Smooth muscle cell (in vitro differentiated cells): Measurements from ENCODE around the gene HMG20A. TPM values are rescaled to one million over a fixed set of nuclear protein-coding genes. Genes with fewer than 3 reads are reported as not detected.

ENCODE experiments used
- DNase-seq: peaks from one replicate; lab custom pipeline; 2025; ENCODE audit not compliant: unreplicated experiment; lab: John Stamatoyannopoulos, UW
- H2AFZ ChIP-seq: fragments of 200-600 bp; sonication (generic); 2 replicates; pipeline ENCODE4 v1.6.0; 2016; ENCODE audit warnings: antibody characterized with exemption, low read depth, mild to moderate bottlenecking
- H3F3A ChIP-seq: fragments of 200-600 bp; sonication (generic); 2 replicates; pipeline ENCODE4 v1.6.0; 2017; ENCODE audit warnings: antibody characterized with exemption, low read depth
- H3K27ac ChIP-seq: fragments of 200-600 bp; sonication (generic); 2 replicates; pipeline ENCODE4 v1.5.1; 2016; ENCODE audit warnings: low read depth, mild to moderate bottlenecking
- H3K27me3 ChIP-seq: fragments of 200-600 bp; sonication (generic); 2 replicates; pipeline ENCODE4 v1.6.1; 2016; ENCODE audit warnings: low read depth, mild to moderate bottlenecking
- H3K36me3 ChIP-seq: fragments of 200-600 bp; sonication (generic); 2 replicates; pipeline ENCODE4 v1.5.1; 2016; ENCODE audit warnings: low read depth
- H3K4me1 ChIP-seq: fragments of 200-600 bp; sonication (generic); 2 replicates; pipeline ENCODE4 v1.5.1; 2016; ENCODE audit warnings: low read depth
- H3K4me2 ChIP-seq: fragments of 200-600 bp; sonication (generic); 2 replicates; pipeline ENCODE4 v1.6.0; 2016; ENCODE audit warnings: mild to moderate bottlenecking
- H3K4me3 ChIP-seq: fragments of 200-600 bp; sonication (generic); 2 replicates; pipeline ENCODE4 v1.5.1; 2016; ENCODE audit warnings: mild to moderate bottlenecking
- H3K79me2 ChIP-seq: fragments of 200-600 bp; sonication (generic); 2 replicates; pipeline ENCODE4 v1.6.0; 2016; ENCODE audit warnings: low read depth, mild to moderate bottlenecking
- H3K9ac ChIP-seq: fragments of 200-600 bp; sonication (generic); 2 replicates; pipeline ENCODE4 v1.6.0; 2016; ENCODE audit warnings: low read depth
- H3K9me3 ChIP-seq: fragments of 200-600 bp; sonication (generic); replicated peaks from 2 replicates; pipeline ENCODE4 v1.5.1; 2016; ENCODE audit warnings: low read depth
- H4K20me1 ChIP-seq: fragments of 200-600 bp; sonication (generic); 2 replicates; pipeline ENCODE4 v1.6.0; 2016; ENCODE audit warnings: low read depth
- WGBS: methylation state at CpG from one replicate; pipeline ENCODE4 v1.1.7; 2016; ENCODE audit warnings: low lambda C conversion rate; 5-methylcytosine and 5-hydroxymethylcytosine counted together
- polyA plus RNA-seq: library from polyadenylated mRNA; unstranded; fragments of >200 nt; fragmentation: Nextera tagmentation; extraction: Ambion mirVana; gene quantifications from 2 replicates; pipeline ENCODE4 v1.2.1, GENCODE V29; 2016
- total RNA-seq: library from RNA; depleted of rRNA; stranded (reverse); fragments of >200 nt; gene quantifications from 2 replicates; pipeline ENCODE4 v1.2.3, GENCODE V29; 2014
- TF ChIP-seq, protein P1 (sequence below): fragments of 200-600 bp; sonication (generic); IDR thresholded peaks from 2 replicates; pipeline ENCODE4 v1.5.1; 2017; ENCODE audit warnings: borderline replicate concordance, mild to moderate bottlenecking, antibody characterized with exemption; ENCODE audit not compliant: insufficient read depth, poor library complexity, severe bottlenecking

HMG20A gene
- total and polyA plus RNA-seq, 2 experiments from 2014 or later, result 20.5 to 40.3 TPM

DNA sequence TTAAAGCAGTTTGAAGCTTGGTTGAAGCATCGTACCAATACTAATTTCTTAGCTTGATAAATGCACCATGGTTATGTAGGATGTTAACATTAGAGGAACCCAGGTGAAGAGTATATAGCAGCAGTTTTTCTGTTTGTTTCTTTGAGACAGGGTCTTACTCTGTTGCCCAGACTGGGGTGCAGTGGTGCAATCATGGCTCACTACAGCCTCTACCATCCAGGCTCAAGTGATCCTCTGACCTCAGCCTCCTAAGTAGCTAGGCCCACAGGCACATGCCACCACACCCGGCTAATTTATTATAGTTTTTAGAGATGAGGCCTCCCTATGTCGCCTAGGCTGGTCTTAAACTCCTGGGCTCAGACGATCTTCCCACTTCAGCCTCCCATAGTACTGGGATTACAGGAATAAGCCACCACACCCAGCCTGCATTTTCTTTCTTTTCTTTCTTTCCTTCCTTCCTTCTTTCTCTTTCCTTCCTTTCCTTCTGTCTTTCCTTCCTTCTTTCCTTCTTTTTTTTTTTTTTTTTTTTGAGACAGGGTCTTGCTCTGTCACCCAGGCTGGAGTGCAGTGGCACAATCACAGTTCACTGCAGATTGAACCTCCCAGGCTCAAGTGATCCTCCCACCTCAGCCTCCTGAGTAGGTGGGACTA lies 6.9 kb upstream of the HMG20A start:
- peaks cover 100% of the 10 kb centered on the region for H3K79me2 ChIP-seq
- peaks cover 4% of the 10 kb centered on the region for H3F3A ChIP-seq
- no peak for DNase-seq
- no peaks in the 10 kb centered on the region for H3K9me3 ChIP-seq
- no peaks in the 10 kb centered on the region for H3K27me3 ChIP-seq
- no peak overlapping the region for H3K4me2 ChIP-seq
- no peak overlapping the region for H3K4me3 ChIP-seq
- WGBS, result 94% methylated on average over 4 of the region's 4 CpGs
- no peaks in the 10 kb centered on the region for H3K36me3 ChIP-seq
- no peak overlapping the region for H3K9ac ChIP-seq
- peaks cover 87% of the 10 kb centered on the region for H4K20me1 ChIP-seq
- no peak overlapping the region for H2AFZ ChIP-seq
- peaks cover 22% of the 10 kb centered on the region for H3K4me1 ChIP-seq
- TF ChIP-seq, protein P1, sequence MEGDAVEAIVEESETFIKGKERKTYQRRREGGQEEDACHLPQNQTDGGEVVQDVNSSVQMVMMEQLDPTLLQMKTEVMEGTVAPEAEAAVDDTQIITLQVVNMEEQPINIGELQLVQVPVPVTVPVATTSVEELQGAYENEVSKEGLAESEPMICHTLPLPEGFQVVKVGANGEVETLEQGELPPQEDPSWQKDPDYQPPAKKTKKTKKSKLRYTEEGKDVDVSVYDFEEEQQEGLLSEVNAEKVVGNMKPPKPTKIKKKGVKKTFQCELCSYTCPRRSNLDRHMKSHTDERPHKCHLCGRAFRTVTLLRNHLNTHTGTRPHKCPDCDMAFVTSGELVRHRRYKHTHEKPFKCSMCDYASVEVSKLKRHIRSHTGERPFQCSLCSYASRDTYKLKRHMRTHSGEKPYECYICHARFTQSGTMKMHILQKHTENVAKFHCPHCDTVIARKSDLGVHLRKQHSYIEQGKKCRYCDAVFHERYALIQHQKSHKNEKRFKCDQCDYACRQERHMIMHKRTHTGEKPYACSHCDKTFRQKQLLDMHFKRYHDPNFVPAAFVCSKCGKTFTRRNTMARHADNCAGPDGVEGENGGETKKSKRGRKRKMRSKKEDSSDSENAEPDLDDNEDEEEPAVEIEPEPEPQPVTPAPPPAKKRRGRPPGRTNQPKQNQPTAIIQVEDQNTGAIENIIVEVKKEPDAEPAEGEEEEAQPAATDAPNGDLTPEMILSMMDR, result no peak
- no peak overlapping the region for H3K27ac ChIP-seq

DNA sequence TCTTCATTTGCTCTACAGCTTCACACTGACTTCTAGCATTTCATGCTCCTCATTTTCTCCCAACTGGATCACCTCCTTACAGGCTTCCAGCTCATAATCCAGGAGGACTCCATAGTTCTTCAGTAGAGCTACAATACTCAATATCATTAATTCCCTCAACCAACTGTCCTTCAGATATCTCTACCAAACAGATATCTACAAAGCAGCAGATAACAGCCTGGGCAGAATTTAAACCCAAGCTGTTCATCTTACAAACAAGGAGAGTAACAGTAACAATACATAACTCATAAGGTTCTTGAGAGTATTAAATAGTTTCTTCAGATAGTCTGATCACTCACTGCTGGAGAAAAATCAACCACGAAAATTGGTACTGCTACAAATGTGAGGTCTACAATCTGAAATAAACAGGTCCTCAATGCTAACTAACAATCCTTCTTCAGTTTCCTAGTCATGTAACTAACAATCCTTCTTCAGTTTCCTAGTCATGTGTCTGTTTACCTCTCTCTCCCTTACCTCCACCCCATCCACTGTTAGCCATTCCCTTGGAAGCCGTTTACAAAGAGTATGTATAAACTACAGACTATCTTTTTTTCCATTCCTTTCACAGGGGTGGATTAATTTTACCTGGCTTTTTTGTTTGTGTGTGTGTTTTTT lies 5.8 kb upstream of the HMG20A start:
- Histone ChIP-seq H3K9me3 (no peaks in the 10 kb centered on the region), H3K9ac (no peak overlapping the region), H3K27me3 (no peaks in the 10 kb centered on the region), H3K4me2 (no peak overlapping the region), H3K79me2 (peaks cover 95% of the 10 kb centered on the region), H3K4me1 (peaks cover 22% of the 10 kb centered on the region), H4K20me1 (peaks cover 80% of the 10 kb centered on the region), H3K27ac (no peak overlapping the region), H3F3A (no peaks in the 10 kb centered on the region), H2AFZ (no peak overlapping the region), H3K4me3 (no peak overlapping the region), H3K36me3 (no peaks in the 10 kb centered on the region)
- DNase-seq, result no peak
- TF ChIP-seq, protein P1, result no peak
- 97% methylated on average over 2 of the region's 2 CpGs for WGBS

GRCh38 chr15:77415450-77416147 lies 5.1 kb upstream of the HMG20A start:
- Histone ChIP-seq H3K36me3 (no peaks in the 10 kb centered on the region), H3K4me2 (no peak overlapping the region), H2AFZ (no peak overlapping the region), H3K9ac (no peak overlapping the region), H4K20me1 (peaks cover 73% of the 10 kb centered on the region), H3K27ac (no peak overlapping the region), H3K4me3 (no peak overlapping the region), H3K27me3 (no peaks in the 10 kb centered on the region), H3F3A (no peaks in the 10 kb centered on the region), H3K9me3 (no peaks in the 10 kb centered on the region), H3K4me1 (peaks cover 22% of the 10 kb centered on the region), H3K79me2 (peaks cover 88% of the 10 kb centered on the region)
- no peak for DNase-seq
- TF ChIP-seq, protein P1, result no peak
- WGBS, result 93% methylated on average over 4 of the region's 4 CpGs

DNA sequence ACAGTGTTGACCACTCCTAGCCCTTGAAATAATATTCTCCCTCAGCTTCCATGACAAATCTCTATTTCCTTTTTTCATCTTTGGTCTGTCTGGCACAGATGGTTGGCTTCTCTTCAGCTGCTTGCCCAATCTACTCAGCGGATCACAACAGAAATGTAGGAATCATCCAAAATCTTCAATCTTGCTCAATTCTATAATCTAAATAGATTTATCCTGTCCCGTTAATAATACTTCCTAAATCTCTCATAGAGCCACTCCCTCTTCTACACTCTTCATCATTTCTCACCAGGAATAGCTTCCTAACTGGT lies 4.6 kb upstream of the HMG20A start:
- DNase-seq, result no peak
- H3K79me2 ChIP-seq, result peaks cover 86% of the 10 kb centered on the region
- TF ChIP-seq, protein P1, result no peak
- WGBS, result 86% methylated on average over 2 of the region's 2 CpGs
- H3F3A ChIP-seq, result no peaks in the 10 kb centered on the region
- H3K4me1 ChIP-seq, result peaks cover 22% of the 10 kb centered on the region
- H3K27me3 ChIP-seq, result no peaks in the 10 kb centered on the region
- no peak overlapping the region for H3K27ac ChIP-seq
- no peak overlapping the region for H2AFZ ChIP-seq
- peaks cover 68% of the 10 kb centered on the region for H4K20me1 ChIP-seq
- no peak overlapping the region for H3K4me3 ChIP-seq
- H3K36me3 ChIP-seq, result no peaks in the 10 kb centered on the region
- no peaks in the 10 kb centered on the region for H3K9me3 ChIP-seq
- H3K9ac ChIP-seq, result no peak overlapping the region
- H3K4me2 ChIP-seq, result no peak overlapping the region
